ENCODE results near the gene PLCB3.

The PLCB3 gene

DNA sequence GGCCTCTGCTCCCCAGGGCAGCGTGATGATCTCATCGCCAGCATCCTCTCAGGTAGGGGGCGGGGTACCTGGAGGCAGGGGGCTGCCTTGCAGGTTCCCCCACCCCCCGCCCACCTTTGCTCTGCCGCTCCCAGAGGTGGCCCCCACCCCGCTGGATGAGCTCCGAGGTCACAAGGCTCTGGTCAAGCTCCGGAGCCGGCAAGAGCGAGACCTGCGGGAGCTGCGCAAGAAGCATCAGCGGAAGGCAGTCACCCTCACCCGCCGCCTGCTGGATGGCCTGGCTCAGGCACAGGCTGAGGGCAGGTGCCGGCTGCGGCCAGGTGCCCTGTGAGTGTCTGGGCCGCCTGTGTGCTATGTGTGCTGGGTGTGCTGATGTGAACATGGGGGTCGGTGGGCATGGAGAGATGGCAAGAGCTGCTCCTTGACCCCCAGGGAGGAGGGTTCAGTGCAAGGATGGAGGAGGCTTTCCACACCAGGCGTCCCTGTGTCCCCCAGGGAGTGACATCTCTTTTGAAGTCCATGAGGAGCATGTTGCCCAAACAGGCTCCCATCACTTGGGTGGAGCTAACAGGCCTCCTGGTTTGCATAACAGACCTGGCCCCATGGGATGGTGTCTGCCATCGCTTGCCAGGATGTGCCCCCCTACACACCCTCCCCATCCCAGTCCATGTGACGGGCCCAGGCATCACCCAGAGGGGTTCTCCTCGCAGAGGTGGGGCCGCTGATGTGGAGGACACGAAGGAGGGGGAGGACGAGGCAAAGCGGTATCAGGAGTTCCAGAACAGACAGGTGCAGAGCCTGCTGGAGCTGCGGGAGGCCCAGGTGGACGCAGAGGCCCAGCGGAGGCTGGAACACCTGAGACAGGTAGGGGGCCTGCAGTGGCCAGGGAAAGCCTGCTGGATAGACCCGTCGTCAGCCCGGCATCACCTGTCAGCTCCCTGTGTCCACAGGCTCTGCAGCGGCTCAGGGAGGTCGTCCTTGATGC lies 14.1 kb downstream of the PLCB3 start:
- DNase-seq (ENCODE audit: low read depth, low spot score) = no peak

DNA sequence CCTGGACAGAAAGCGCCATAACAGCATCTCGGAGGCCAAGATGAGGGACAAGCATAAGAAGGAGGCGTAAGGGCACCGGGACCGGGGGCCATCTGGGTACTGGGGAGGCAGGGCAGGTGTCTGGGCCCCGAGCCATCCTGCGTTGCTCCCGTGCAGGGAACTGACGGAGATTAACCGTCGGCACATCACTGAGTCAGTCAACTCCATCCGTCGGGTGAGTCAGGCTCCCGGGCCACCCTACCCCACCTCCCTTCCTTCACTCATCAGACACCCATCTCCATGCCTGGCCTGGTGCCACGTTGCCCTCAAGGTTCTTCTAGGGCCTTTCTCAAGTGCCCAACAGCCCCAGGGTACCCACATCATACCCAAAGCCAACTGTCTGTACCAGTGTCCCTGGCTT lies 15.0 kb downstream of the PLCB3 start:
- no peak for DNase-seq (ENCODE audit: low read depth, low spot score)

- no peak for DNase-seq (ENCODE audit: low read depth, low spot score)
Measured at GRCh38 chr11:64267207-64267945, 16.0 kb downstream of the PLCB3 start.

- DNase-seq (ENCODE audit: low read depth, low spot score) = no peak
Measured at GRCh38 chr11:64268025-64268892, 16.9 kb downstream of the PLCB3 start.

DNA sequence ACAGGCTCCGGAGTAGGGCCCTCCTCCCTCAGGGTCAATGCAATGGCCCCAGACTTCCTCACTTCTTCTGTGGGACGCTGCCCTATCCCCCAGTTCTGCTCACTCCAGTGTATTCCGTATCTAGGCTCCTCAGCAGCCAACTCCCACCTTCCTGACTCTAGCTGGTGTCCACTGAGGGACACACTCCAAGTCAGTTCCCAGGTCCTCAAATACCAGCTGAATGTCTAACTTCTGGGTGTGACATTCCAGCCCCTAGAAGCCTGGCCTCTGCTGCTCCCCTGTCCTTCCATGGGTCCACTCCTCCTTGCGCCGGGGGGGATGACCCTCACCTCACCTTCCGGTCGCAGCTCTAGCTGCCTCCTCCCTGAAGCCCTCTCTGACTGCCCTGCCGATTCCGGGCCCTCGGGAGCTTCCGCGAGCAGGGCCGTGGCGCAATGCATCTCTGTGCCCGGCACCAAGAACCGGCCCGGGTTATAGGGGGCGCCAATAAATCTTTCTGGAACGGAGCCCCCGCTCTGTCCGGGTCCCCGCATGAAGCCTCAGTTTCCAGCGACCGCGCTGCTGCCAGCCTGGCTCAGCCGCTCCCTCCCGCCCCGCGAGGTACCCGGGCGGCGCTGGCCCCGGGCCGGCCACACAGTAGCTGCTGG lies 17.7 kb downstream of the PLCB3 start:
- no peak for DNase-seq (ENCODE audit: low read depth, low spot score)

DNA sequence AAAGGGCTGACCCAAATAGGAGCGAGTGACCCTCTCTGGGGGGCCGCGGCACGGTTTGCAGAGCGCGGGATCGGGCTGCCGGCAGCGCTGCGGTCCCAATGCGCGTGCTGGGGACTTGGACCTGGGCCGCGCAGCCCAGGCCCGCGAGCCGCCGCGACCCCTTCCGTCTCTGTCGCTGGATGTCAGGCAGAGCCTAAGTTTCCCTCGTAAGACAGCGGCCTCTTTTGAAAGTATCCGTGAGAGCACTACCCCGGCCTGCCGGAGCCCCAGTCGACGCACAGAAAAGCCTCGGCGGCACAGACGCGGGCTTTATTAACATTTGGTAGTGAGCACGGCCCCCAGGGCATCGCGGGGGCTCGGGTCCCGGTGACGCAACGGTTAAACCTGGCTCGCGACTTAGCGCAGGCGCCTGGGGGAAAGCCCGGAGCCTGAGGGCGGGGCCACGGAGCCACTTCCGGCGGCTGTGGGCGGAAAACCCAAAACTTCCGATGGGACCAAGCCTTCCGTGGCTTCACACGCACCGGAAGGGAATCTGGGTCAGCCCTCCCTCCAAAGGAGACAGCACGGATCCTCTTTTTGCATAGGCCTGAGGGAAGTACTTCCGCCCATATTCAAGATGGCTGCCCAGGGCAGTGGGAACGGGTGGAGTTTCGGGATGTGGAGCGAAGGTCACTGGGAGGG lies 18.4 kb downstream of the PLCB3 start:
- peak; percentile 95 for DNase-seq (ENCODE audit: low read depth, low spot score)

DNA sequence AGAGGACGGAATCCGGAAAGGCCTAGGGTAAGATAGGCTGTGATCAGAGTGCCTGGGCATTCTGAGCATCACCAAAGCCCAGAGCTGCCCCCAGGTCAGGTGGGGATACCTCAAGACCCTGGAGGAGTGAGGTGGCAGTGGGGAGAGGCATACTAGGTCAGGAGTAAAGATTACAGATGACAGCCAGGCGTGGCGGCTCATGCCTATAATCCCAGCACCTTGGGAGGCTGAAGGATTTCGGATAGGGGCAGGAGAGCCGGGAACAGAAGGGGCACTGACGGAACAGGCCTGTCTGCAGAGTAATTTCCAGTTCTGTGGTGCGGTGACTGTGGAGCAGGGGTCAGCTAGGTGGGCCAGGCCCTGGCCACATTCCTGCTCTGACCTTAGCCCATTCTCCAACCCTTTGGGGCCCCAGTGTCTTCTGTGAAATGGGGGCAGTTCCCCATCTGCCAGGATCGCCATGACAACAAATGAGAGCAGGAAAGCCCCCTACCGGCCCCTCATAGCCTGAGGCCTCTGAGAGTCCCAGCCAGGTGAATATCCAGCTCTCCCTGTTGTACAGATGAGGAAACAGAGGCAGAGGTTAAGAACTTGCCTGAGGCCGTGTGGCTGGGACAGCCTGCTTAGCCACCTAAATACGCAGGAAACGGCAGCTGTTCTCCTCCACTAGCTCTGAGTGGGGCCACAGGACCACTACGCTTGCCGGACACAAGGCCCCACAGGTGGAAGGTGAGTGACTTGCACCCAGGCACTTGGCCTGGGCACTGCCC lies 23.9 kb downstream of the PLCB3 start:
- DNase-seq (ENCODE audit: low read depth, low spot score) = no peak

DNA sequence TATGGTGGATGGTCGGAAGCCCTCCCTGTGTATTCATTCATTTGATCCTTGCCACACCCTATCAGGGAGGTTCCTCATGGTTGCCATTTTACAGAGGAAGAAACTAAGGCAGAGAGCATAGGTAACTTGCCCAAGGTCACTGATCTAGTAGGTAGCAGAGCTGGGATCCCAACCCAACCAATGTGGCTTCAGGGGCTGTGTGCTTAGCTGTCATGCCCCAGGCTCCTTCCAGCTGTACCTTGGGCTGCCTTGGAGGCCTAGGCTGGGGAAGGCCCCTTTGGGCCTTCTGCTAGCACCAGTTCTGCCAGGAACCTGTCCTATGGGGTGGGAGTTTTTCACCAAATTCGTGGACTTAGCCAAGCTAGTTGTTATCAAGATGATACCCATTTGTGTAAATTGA lies 24.5 kb downstream of the PLCB3 start:
- DNase-seq (ENCODE audit: low read depth, low spot score) = no peak

DNA sequence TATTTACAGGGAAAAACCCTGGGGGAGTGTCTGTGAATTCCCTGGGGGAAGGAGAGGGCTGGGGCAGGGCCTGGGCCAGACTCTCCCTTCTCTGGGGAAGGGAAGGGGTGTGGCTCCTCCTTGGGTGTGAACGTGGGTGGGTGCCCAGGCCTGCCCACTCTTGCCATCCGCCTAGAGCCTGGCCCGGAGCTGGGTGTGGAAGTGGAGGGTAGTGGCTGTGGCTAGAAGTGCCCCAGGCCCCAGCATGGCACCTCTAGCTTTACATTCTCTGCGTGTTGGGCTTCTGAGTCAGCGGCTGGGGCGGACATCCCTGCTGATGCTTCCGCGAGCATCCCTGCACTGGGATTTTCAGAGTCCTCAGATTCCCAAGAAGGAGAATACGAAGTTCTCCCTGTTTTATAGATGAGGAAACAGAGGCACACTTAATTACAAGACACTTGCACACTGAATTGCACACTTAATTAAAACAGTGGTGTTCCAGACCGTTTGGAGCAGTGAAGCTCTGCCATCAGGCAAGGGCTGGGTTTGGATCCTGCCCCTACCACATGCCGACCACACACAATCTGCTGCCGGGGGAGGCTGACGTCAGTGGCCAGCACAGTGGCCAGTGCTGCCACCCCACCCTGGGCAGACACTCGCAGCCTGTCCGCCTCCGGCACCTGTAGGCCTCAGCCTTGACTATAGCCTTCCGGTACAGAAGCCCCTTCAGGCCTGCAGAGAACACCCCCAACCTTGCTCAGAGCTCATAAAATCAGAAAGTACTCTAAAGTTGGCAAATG lies 25.5 kb downstream of the PLCB3 start:
- DNase-seq (ENCODE audit: low read depth, low spot score) = no peak

DNA sequence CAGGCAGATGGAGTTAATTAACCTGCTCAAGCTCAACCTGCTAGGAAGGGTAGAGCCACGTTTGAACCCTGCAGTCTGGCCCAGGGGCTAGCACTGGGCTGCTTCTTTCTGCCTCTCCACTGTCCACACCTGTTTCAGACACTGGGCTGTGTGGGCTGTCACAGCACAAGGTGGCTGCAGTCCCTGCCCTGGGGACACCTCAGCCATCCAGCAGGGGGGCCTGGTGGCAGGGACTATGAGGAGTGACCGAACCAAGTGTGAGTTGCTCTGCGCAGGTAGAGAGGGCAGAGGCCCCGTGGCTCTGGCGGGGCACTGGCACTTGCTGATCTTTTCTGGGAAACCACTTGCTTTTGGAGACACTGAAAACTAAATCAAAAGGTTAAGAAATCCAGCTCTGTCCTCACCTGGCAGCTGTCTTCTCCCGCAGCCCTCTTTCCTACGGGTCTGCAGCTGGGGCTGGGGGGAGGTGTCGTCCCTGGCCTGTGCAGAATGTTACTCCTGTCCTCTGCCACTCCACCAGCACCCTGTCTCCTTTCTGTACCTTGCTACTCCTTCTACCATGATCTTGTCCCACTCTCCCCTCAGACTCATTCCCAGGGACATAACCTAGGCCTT lies 27.4 kb downstream of the PLCB3 start:
- DNase-seq (ENCODE audit: low read depth, low spot score) = no peak

DNA sequence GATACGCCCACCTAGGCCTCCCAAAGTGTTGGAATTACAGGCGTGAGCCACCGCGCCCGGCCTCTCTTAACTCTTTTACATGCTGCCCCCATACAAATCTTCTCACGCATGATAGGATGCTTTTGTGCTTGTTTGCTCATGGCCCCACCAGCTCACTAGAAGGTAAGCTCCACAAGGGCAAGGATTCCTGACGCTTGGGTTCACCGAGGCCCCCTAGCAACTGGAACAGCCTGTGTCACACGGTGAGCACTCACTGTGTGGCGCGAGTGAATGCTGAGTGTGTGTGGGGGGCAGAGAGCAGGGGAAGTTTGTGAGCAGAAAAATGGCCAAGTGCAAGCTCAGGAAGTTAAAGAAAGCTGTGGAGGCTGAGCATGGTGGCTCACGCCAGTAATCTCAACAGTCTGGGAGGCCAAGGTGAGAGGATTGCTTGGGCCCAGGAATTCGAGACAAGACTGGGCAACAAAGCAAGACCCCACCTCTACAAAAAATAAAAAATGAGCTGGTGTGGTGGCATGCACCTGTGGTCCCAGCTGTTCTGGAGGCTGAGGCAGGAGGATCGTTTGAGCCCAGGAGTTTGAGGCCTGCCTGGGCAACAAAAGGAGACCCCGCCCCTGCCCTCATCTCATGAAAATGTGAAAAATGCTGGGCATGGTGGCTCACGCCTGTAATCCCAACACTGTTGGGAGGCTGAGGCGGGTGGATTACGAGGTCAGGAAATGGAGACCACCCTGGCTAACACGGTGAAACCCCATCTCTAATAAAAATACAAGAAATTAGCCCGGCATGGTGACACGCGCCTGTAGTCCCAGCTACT lies 30.8 kb downstream of the PLCB3 start:
- no peak for DNase-seq (ENCODE audit: low read depth, low spot score)

- DNase-seq (ENCODE audit: low read depth, low spot score) = no peak
Measured at GRCh38 chr11:64283092-64283491, 31.8 kb downstream of the PLCB3 start.

GRCh38 chr11:64284048-64284961 lies 33.0 kb downstream of the PLCB3 start, which contains the start of gene BAD:
TSS of gene BAD (minus strand) at chr11:64284665. CDS start at chr11:64284368, 297 bp downstream.
- DNase-seq (ENCODE audit: low read depth, low spot score) = peak; percentile 79

- DNase-seq (ENCODE audit: low read depth, low spot score) = peak; percentile 75
Measured at GRCh38 chr11:64284962-64285884, 33.9 kb downstream of the PLCB3 start, which contains the start of gene GPR137. TSS of gene GPR137 (plus strand) at chr11:64285848. CDS start at chr11:64286525, 677 bp downstream.

Measured in activated naive CD8-positive, alpha-beta T cell treated with anti-CD3 and anti-CD28 coated beads, Interleukin-2, amount 50 U/mL, for 16 hours (primary cell).